Ascending aorta (tissue), 2 donors: ENCODE data around the gene FAM217A. TPM values are rescaled to one million over a fixed set of nuclear protein-coding genes. Genes with fewer than 3 reads are reported as not detected.

ENCODE experiments used
- DNase-seq, 2 donors: peaks; one replicate each; pipeline ENCODE4 v3.0.0-alpha.2; 2019; ENCODE audit warnings: low spot score in 2 of 2
- H3K27ac ChIP-seq, 2 donors: fragments of 200-600 bp; sonication (generic); one replicate each; pipeline ENCODE4 v1.5.1; 2016 to 2017; ENCODE audit warnings: mild to moderate bottlenecking in 1 of 2
- H3K27me3 ChIP-seq: fragments of 200-600 bp; sonication (generic); one replicate; pipeline ENCODE4 v1.5.1; 2017
- H3K36me3 ChIP-seq, 2 donors: fragments of 200-600 bp; sonication (generic); one replicate each; pipeline ENCODE4 v1.5.1; 2016
- H3K4me1 ChIP-seq, 2 donors: fragments of 200-600 bp; sonication (generic); one replicate each; pipeline ENCODE4 v1.5.1; 2016 to 2017; ENCODE audit warnings: mild to moderate bottlenecking in 1 of 2
- H3K4me3 ChIP-seq, 2 donors: fragments of 200-600 bp; sonication (generic); one replicate each; pipeline ENCODE4 v1.5.1; 2016 to 2017; ENCODE audit warnings: mild to moderate bottlenecking in 1 of 2
- H3K9me3 ChIP-seq, 2 donors: fragments of 200-600 bp; sonication (generic); one replicate each; pipeline ENCODE4 v1.5.1; 2016
- CTCF ChIP-seq, 3 experiments: fragments of 200-600 bp in 2 of 3; fragments of 450-650 bp in 1 of 3; sonication (generic) in 2 of 3; IDR thresholded peaks; one replicate each; pipeline ENCODE4 v1.5.1; 2016 to 2019; ENCODE audit warnings: antibody characterized with exemption in 3 of 3, mild to moderate bottlenecking in 1 of 3, moderate library complexity in 1 of 3
- intact Hi-C: fragments of 100-400 bp; cut with DNase I; formaldehyde crosslinking; loops from one replicate; pipeline ENCODE4 v1.15.1; 2023
- total RNA-seq: library from RNA; depleted of rRNA; stranded (reverse); fragments of >200 nt; gene quantifications from one replicate; pipeline ENCODE4 v1.1.0, GENCODE V29; 2016

FAM217A gene
- total RNA-seq, 1 donor from 2014 or later = not detected

GRCh38 chr6:4039348-4039747, 39.6 kb downstream of the FAM217A start:
- no peaks in the 10 kb centered on the region for H3K4me1 ChIP-seq
- H3K9me3 ChIP-seq = no peaks in the 10 kb centered on the region
- H3K36me3 ChIP-seq = peaks cover 55 to 71% of the 10 kb centered on the region in 2 donors
- no peaks in the 10 kb centered on the region for H3K27me3 ChIP-seq
- DNase-seq = no peak
- no peak overlapping the region for H3K4me3 ChIP-seq
- no peak for TF ChIP-seq CTCF (IDR thresholded peaks at IDR 0.05)
- no peak overlapping the region for H3K27ac ChIP-seq
- intact Hi-C loops = no loop called here

- no peak for DNase-seq
- no peaks in the 10 kb centered on the region for H3K9me3 ChIP-seq
- no peak for TF ChIP-seq CTCF (IDR thresholded peaks at IDR 0.05)
- H3K4me3 ChIP-seq = no peak overlapping the region
- H3K36me3 ChIP-seq = peaks cover 43 to 49% of the 10 kb centered on the region in 2 donors
- H3K4me1 ChIP-seq = no peaks in the 10 kb centered on the region
- H3K27me3 ChIP-seq = no peaks in the 10 kb centered on the region
- H3K27ac ChIP-seq = no peak overlapping the region
- intact Hi-C loops = no loop called here
Measured at GRCh38 chr6:4036581-4036980, 42.4 kb downstream of the FAM217A start.

GRCh38 chr6:4032475-4032874, 46.5 kb downstream of the FAM217A start:
- H3K27ac ChIP-seq = no peak overlapping the region
- H3K4me3 ChIP-seq = no peak overlapping the region
- intact Hi-C loops = no loop called here
- DNase-seq = no peak
- no peak for TF ChIP-seq CTCF (IDR thresholded peaks at IDR 0.05)
- H3K27me3 ChIP-seq = no peaks in the 10 kb centered on the region
- H3K36me3 ChIP-seq = peaks cover 13 to 21% of the 10 kb centered on the region in 2 donors
- no peaks in the 10 kb centered on the region for H3K4me1 ChIP-seq
- H3K9me3 ChIP-seq = no peaks in the 10 kb centered on the region

- intact Hi-C loops = no loop called here
Measured at GRCh38 chr6:4031442-4031841, 47.5 kb downstream of the FAM217A start.

GRCh38 chr6:4030669-4031068, 48.3 kb downstream of the FAM217A start:
- Histone ChIP-seq H3K4me3 (no peak overlapping the region), H3K27me3 (no peaks in the 10 kb centered on the region), H3K4me1 (peaks cover 0 to 7% of the 10 kb centered on the region in 2 donors), H3K27ac (no peak overlapping the region), H3K9me3 (no peaks in the 10 kb centered on the region), H3K36me3 (peaks cover 11 to 16% of the 10 kb centered on the region in 2 donors)
- no peak for TF ChIP-seq CTCF (IDR thresholded peaks at IDR 0.05)
- intact Hi-C loops = no loop called here
- DNase-seq = no peak

More at GRCh38 chr6:4031442-4031841, 47.5 kb downstream of the FAM217A start:
- Histone ChIP-seq H3K27ac (no peak overlapping the region), H3K9me3 (no peaks in the 10 kb centered on the region), H3K27me3 (no peaks in the 10 kb centered on the region), H3K4me3 (no peak overlapping the region), H3K4me1 (peaks cover 0 to 7% of the 10 kb centered on the region in 2 donors), H3K36me3 (peaks cover 11 to 19% of the 10 kb centered on the region in 2 donors)
- no peak for DNase-seq
- TF ChIP-seq CTCF (IDR thresholded peaks at IDR 0.05) = no peak

GRCh38 chr6:4029687-4030086, 49.2 kb downstream of the FAM217A start:
- no peaks in the 10 kb centered on the region for H3K9me3 ChIP-seq
- H3K27ac ChIP-seq = no peak overlapping the region
- peaks cover 11 to 16% of the 10 kb centered on the region in 2 donors for H3K36me3 ChIP-seq
- H3K4me1 ChIP-seq = peaks cover 0 to 8% of the 10 kb centered on the region in 2 donors
- intact Hi-C loops = no loop called here
- no peak overlapping the region for H3K4me3 ChIP-seq
- DNase-seq = no peak
- no peaks in the 10 kb centered on the region for H3K27me3 ChIP-seq
- no peak for TF ChIP-seq CTCF (IDR thresholded peaks at IDR 0.05)
